A673 (cell line): Measurements from ENCODE around the gene UTY. TPM values are rescaled to one million over a fixed set of nuclear protein-coding genes. Genes with fewer than 3 reads are reported as not detected.

Experiments used
- BruUV-seq: library from RNA; stranded (reverse); fragments of 400-500 nt; replicated peaks from 2 replicates; lab custom pipeline; 2021; lab: Mats Ljungman, UMichigan
- CTCF ChIA-PET: fragments of 300-600 bp; sonication (Branson Sonifier 250); formaldehyde crosslinking; loops from one replicate; lab custom pipeline; 2022; ENCODE audit warnings: antibody characterized with exemption; lab: Charles Lee
- POLR2A ChIA-PET: fragments of 300-600 bp; sonication (Branson Sonifier 250); formaldehyde crosslinking; loops from one replicate; lab custom pipeline; 2022; ENCODE audit warnings: antibody characterized with exemption; ENCODE audit not compliant: low non-redundant PET; lab: Charles Lee
- DNase-seq: peaks from one replicate; pipeline ENCODE4 v3.0.0-alpha.2; 2015; ENCODE audit warnings: low spot score
- H3K27ac ChIP-seq: fragments of 200-600 bp; sonication (generic); 2 replicates; pipeline ENCODE4 v1.5.1; 2016; ENCODE audit warnings: mixed run types, low read depth, mild to moderate bottlenecking, mixed read lengths, antibody characterized with exemption, low read length; ENCODE audit not compliant: poor library complexity, severe bottlenecking
- H3K27me3 ChIP-seq: fragments of 200-600 bp; sonication (generic); replicated peaks from 2 replicates; pipeline ENCODE4 v1.6.1; 2017; ENCODE audit warnings: mixed run types, low read depth, mild to moderate bottlenecking, mixed read lengths, antibody characterized with exemption, low read length; ENCODE audit not compliant: insufficient read depth, poor library complexity
- H3K36me3 ChIP-seq: fragments of 200-600 bp; sonication (generic); 2 replicates; pipeline ENCODE4 v1.6.1; 2016; ENCODE audit warnings: mixed run types, mild to moderate bottlenecking, mixed read lengths, antibody characterized with exemption, low read length; ENCODE audit not compliant: insufficient read depth, poor library complexity, severe bottlenecking
- H3K4me1 ChIP-seq: fragments of 200-600 bp; sonication (generic); 2 replicates; pipeline ENCODE4 v1.6.1; 2017; ENCODE audit warnings: mixed run types, mild to moderate bottlenecking, mixed read lengths, antibody characterized with exemption, low read length; ENCODE audit not compliant: insufficient read depth, poor library complexity, severe bottlenecking
- H3K4me3 ChIP-seq: fragments of 200-600 bp; sonication (generic); 2 replicates; pipeline ENCODE4 v1.5.1; 2016; ENCODE audit warnings: low read depth, mixed run types, mild to moderate bottlenecking, mixed read lengths, low read length; ENCODE audit not compliant: poor library complexity, severe bottlenecking
- H3K9me3 ChIP-seq: fragments of 200-600 bp; sonication (generic); 2 replicates; pipeline ENCODE4 v1.6.1; 2016; ENCODE audit warnings: mixed run types, low read depth, mild to moderate bottlenecking, mixed read lengths, antibody characterized with exemption, low read length; ENCODE audit not compliant: poor library complexity, severe bottlenecking
- CTCF ChIP-seq: fragments of 300-800, 200-600 bp; sonication (generic); conservative IDR thresholded peaks from 2 replicates; pipeline ENCODE4 v1.5.1; 2017; ENCODE audit warnings: low read depth, mild to moderate bottlenecking, antibody characterized with exemption, low read length, moderate library complexity, mixed read lengths
- EZH2 ChIP-seq: fragments of 200-600 bp; sonication (generic); IDR thresholded peaks from 2 replicates; pipeline ENCODE4 v1.6.1; 2017; ENCODE audit warnings: borderline replicate concordance, low read depth, mild to moderate bottlenecking, mixed read lengths, antibody characterized with exemption, low read length; ENCODE audit not compliant: poor library complexity, severe bottlenecking
- intact Hi-C: fragments of 100-400 bp; cut with micrococcal nuclease; formaldehyde crosslinking; loops from one replicate; pipeline ENCODE4 v1.10.0; 2022; ENCODE audit not compliant: unreplicated experiment
- total RNA-seq: library from RNA; stranded (reverse); gene quantifications from 2 replicates; pipeline ENCODE4 v1.2.3, GENCODE V29; 2021

UTY gene
- total RNA-seq, 1 experiment from 2014 or later, result not detected

GRCh38 chrY:13362662-13363061 lies 117.2 kb downstream of the UTY start:
- Histone ChIP-seq H3K4me1 (no peaks in the 10 kb centered on the region), H3K27ac (no peak overlapping the region), H3K4me3 (no peak overlapping the region), H3K27me3 (no peaks in the 10 kb centered on the region), H3K9me3 (no peaks in the 10 kb centered on the region), H3K36me3 (no peaks in the 10 kb centered on the region)
- ChIA-PET CTCF (no interaction called here), POLR2A (no interaction called here)
- DNase-seq, result no peak
- no peak for TF ChIP-seq CTCF
- no peak for TF ChIP-seq EZH2
- intact Hi-C loops, result no loop called here
- BruUV-seq, result no TSS peak

DNA sequence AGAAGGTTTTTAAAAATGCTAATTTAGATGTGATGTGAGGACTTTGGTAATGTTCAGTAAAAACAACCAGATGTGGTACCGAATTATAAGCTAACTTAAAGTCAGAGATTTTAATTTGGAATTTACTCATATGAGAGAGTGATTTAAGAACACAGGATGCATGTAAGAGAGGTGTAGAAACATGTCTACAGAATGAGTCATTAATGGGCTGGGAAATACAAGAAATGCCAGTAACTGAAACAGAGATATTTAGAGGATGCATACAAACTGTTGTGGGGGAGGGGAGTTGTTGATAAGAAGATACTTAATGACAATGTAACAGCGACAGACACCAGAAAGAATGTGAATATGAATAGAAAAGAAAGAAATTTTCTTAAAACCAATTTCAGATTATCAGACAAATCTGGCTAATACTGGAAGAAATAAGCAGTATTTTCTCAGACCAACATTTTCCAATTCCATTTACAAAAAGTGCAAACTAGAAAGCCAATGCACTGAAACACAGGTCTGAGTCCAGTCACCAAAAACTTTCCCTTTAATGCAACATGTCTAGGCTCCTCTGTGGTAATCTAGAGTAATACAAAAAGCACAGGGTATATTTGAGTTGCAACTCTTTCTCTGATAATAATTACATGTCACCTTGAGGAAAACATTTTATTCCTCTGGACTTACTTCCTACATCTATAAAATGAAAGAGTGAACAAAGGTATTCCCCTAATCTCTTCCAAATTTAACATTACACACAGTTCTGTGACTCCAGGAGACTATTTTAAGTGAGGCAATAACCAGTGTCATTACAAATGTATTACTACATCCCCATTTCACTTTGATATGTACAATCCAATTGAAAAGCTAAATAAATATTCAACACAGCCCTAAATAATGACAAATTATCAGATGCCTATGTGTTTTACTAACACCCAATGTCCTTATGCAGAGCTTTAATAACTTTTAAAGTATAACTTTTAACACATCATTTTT lies 117.9 kb downstream of the UTY start:
- DNase-seq, result no peak
- intact Hi-C loops, result no loop called here
- H3K9me3 ChIP-seq, result no peaks in the 10 kb centered on the region
- POLR2A ChIA-PET, result no interaction called here
- H3K4me3 ChIP-seq, result no peak overlapping the region
- no peaks in the 10 kb centered on the region for H3K36me3 ChIP-seq
- no TSS peak for BruUV-seq
- H3K27me3 ChIP-seq, result no peaks in the 10 kb centered on the region
- TF ChIP-seq EZH2, result no peak
- no peak for TF ChIP-seq CTCF
- H3K27ac ChIP-seq, result no peak overlapping the region
- CTCF ChIA-PET, result no interaction called here
- no peaks in the 10 kb centered on the region for H3K4me1 ChIP-seq

DNA sequence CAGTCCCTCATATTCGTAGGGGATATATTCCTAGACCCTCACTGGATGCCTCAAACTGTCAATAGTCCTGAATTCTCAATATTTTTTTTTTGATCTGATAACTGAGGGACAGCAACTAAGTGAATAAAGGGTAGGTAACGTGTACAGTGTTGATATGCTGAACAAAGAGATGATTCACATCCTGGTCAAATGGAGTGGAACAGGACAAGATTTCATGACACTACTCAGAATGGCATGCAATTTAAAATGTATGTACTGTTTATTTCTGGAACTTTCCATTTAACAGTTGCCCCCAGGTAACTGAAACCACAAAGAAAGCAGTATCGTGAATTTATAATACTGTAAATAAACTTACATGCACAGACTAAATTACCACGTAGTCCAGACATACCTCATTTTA lies 128.4 kb downstream of the UTY start:
- no peak overlapping the region for H3K4me3 ChIP-seq
- POLR2A ChIA-PET, result no interaction called here
- TF ChIP-seq CTCF (no peak), EZH2 (no peak)
- intact Hi-C loops, result no loop called here
- no TSS peak for BruUV-seq
- CTCF ChIA-PET, result no interaction called here
- H3K4me1 ChIP-seq, result no peaks in the 10 kb centered on the region
- DNase-seq, result no peak
- no peaks in the 10 kb centered on the region for H3K36me3 ChIP-seq
- no peaks in the 10 kb centered on the region for H3K9me3 ChIP-seq
- H3K27me3 ChIP-seq, result no peaks in the 10 kb centered on the region
- no peak overlapping the region for H3K27ac ChIP-seq
